Coronary artery (tissue), 2 donors: ENCODE results near the gene RCBTB2.
"Not testable (repeated sequence)": the region's sequence is repeated elsewhere in the genome, so short reads cannot be mapped to it uniquely, and the experiment has no call there.

ENCODE experiments used
- DNase-seq: peaks from one replicate; pipeline ENCODE4 v3.0.0-alpha.2; 2017; ENCODE audit warnings: low spot score
- H3K27ac ChIP-seq, 2 donors: fragments of 200-600 bp; sonication (generic); one replicate each; pipeline ENCODE4 v1.5.1; 2016 to 2019
- H3K4me3 ChIP-seq: fragments of 200-600 bp; sonication (generic); 2 replicates; pipeline ENCODE4 v1.5.1; 2016; ENCODE audit warnings: mild to moderate bottlenecking, moderate library complexity
- TF ChIP-seq, protein P1 (sequence below): fragments of 200-600 bp; sonication (generic); IDR thresholded peaks from one replicate; pipeline ENCODE4 v1.5.1; 2019; ENCODE audit warnings: antibody characterized with exemption

The RCBTB2 gene

DNA sequence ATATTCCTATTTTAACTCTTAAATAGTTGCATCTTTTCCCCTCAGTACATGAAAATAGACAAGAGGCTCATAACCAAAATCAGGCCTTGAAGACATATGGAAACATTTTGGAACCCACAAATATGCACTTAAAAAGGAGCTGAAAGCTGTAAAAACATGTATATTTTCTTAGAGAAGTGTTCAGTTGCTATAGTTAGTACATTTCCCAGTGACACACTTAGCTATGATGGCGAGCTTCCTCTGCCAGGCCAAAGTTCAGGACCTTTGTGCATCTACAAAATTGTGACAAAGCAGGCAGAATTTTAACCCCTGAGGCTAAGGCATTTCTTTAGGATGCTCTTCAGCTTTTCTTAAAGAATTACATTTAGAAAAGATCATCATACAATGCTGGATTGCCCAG, 54.5 kb downstream of the RCBTB2 start:
- no peak overlapping the region for H3K27ac ChIP-seq
- no peak overlapping the region for H3K4me3 ChIP-seq
- TF ChIP-seq, protein P1, sequence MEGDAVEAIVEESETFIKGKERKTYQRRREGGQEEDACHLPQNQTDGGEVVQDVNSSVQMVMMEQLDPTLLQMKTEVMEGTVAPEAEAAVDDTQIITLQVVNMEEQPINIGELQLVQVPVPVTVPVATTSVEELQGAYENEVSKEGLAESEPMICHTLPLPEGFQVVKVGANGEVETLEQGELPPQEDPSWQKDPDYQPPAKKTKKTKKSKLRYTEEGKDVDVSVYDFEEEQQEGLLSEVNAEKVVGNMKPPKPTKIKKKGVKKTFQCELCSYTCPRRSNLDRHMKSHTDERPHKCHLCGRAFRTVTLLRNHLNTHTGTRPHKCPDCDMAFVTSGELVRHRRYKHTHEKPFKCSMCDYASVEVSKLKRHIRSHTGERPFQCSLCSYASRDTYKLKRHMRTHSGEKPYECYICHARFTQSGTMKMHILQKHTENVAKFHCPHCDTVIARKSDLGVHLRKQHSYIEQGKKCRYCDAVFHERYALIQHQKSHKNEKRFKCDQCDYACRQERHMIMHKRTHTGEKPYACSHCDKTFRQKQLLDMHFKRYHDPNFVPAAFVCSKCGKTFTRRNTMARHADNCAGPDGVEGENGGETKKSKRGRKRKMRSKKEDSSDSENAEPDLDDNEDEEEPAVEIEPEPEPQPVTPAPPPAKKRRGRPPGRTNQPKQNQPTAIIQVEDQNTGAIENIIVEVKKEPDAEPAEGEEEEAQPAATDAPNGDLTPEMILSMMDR: no peak
- DNase-seq: no peak

DNA sequence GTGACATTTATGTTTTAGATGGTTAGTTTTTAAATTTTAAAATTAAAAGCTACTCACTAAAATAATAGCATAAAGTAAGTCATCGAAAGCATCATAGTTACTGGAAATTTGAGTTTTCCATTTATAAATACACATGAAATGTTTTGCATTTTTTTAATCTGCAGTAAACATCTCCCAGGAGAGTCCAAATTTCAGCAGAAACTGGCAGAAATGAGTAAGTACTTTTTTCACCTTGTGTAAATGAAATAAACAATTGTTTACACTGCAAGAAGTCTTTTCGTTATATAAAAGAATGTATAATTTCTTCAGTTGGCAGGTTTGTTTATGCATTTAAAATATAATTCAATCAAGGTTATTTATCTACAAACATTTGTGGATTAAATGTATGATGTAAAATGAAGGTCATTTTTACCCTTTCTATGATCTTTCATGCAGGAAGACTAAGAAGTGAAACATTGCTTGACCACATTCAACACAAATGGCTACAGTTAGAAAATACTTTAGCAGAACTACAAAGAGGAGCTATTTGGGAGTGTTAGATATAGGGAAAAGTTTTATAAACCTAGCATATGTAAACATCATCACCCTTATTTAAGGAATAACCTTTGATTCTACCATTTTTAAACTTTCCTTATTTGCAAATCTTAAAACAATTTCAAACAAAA, 55.6 kb downstream of the RCBTB2 start:
- no peak overlapping the region for H3K27ac ChIP-seq

DNA sequence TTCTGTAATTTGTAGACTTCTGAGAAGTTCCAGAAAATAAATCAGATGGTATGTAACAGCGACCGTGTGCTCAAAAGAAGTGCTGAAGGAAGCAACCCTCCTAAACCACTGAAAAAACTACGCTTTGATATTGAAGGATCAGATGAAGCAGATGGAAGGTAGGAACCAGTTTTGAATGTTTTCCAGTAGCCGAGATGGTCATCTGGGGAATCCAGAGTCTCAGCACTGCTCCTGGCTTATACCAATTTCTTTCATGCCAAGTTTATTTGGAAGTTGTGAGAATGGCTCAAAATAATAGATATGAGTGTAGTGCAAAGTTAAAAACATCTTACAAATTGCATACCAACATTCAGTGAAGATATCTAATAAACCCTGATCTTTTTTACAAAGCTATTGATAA, 56.2 kb downstream of the RCBTB2 start:
- peak overlapping the region in 1 of 2 donors; percentile 16 for H3K27ac ChIP-seq

More for the DNA sequence above, 55.6 kb downstream of the RCBTB2 start:
- no peak overlapping the region for H3K4me3 ChIP-seq
- no peak for DNase-seq
- TF ChIP-seq, protein P1: no peak

DNA sequence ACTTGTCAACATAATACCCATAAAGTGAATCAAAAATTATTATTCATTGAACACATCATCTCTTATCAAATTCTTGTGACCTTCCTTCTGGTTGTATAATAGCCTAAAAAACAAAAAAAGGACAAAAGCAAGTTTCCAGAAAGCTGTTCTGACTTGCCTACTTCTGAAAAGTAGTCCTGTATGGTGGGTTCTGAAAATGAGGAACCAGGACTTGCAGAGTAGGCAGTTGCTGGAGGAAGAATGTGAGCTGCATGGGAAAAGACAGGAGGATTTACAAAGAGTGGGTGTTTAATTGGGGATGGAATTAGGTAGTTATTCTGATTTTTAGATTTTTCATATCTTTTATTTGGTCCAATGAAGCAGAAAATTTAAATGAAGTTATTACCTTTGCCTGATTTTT, 56.7 kb downstream of the RCBTB2 start:
- no peak overlapping the region for H3K27ac ChIP-seq
- no peak overlapping the region for H3K4me3 ChIP-seq
- TF ChIP-seq, protein P1: no peak
- DNase-seq: no peak

More for the DNA sequence above, 56.2 kb downstream of the RCBTB2 start:
- TF ChIP-seq, protein P1: no peak
- no peak for DNase-seq
- H3K4me3 ChIP-seq: no peak overlapping the region

DNA sequence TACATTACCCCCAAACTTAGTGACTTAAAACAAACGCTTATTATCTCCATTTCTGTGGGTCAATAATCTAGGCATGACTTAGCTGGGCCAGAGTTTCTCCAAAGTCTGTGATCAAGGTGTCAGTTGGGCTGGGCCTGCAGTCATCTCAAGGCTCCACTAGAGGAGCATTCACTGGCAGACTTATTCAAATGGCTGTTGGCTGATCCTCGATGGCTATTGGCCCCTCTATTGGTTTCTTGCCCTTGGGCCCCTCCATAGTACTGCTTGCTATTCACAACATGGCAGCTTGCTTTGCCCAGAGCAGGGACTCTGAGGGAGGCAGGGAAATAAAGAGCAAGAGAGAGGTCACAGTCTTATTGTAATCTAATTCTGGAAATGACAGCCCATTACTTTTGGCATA, 57.6 kb downstream of the RCBTB2 start:
- no peak for DNase-seq
- TF ChIP-seq, protein P1: no peak
- Histone ChIP-seq H3K4me3 (no peak overlapping the region), H3K27ac (no peak overlapping the region)

DNA sequence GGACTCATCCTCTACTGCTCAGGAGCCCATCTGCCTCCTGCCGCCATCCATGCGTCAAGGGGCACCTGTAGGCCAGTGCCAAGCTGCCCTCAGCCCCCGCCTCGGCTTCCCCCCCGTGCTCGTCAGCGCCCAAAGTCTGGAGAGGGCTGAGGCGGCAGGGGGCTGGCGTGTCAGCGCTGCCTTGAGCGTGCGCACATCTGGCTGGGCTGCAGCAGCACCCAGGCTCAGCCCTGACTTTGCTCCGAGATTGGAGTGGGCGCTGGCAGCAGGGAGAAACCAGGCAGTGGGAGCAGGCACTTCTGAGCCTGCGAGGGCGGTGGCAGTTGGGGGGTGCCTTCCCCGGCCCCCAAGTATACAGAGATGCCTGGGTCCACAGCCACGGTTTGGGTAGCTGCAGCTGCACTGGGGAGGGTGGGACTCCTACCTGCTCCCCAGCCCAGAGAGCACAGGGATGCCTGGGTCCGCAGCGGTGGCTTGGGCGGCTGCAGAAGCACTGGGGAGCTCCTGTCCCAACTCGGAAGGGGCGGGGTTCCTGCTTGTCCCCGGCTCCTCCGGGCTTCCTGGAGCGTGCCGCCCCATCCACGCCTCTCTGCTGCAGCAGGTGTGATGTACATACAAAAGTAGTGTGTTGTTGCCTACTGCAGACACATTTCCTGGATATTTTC, 75.2 kb downstream of the RCBTB2 start:
- Histone ChIP-seq H3K27ac (no peak overlapping the region), H3K4me3 (no peak overlapping the region)
- no peak for DNase-seq
- TF ChIP-seq, protein P1: no peak

DNA sequence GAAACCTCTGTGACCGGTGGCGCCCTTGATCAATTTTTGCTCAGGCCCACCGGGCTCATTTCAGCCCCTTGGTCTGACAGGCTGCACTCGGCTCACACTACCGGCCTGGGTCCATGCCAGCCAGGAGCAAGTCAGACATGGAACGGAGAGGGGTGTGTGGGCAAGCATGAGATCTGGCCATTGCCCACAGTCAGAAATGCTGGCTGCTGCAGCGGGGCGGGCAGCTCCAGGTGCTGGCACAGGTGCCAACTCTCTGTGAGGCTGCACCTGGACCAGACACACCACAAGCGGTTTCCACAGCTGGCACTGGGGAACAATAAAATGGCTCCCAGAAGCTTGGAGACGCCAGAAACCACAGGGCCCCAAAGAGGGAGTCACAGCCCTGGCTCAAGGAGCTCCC, 76.3 kb downstream of the RCBTB2 start:
- no peak for DNase-seq
- Histone ChIP-seq H3K27ac (no peak overlapping the region), H3K4me3 (no peak overlapping the region)
- TF ChIP-seq, protein P1: no peak

DNA sequence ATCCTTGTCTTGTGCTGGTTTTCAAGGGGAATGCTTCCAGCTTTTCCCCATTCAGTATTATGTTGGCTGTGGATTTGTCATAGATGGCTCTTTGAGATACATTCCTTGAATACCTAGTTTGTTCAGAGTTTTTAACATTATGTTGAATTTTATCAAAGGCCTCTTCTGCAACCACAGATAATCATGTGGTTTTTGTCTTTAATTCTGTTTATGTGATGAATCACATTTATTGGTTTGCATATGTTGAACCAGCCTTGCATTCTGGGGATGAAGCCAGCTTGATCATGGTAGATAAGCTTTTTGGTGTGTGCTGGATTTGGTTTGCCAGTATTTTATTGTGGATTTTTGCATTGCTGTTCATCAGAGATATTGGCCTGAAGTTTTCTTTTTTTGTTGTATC, 81.7 kb downstream of the RCBTB2 start:
- not testable (repeated sequence) for DNase-seq, H3K4me3 ChIP-seq, H3K27ac ChIP-seq
